CD4-positive, alpha-beta T cell treated with Interleukin-6 at 100 ng/mL for 8 hours (primary cell): ENCODE measurements around the gene PTPN7.
"Not testable (repeated sequence)": the region's sequence is repeated elsewhere in the genome, so short reads cannot be mapped to it uniquely, and the experiment has no call there.

Experiments used
- DNase-seq: peaks from one replicate; pipeline ENCODE4 v3.0.0-alpha.2; 2020; ENCODE audit warnings: mixed read lengths, low spot score

PTPN7 gene

DNA sequence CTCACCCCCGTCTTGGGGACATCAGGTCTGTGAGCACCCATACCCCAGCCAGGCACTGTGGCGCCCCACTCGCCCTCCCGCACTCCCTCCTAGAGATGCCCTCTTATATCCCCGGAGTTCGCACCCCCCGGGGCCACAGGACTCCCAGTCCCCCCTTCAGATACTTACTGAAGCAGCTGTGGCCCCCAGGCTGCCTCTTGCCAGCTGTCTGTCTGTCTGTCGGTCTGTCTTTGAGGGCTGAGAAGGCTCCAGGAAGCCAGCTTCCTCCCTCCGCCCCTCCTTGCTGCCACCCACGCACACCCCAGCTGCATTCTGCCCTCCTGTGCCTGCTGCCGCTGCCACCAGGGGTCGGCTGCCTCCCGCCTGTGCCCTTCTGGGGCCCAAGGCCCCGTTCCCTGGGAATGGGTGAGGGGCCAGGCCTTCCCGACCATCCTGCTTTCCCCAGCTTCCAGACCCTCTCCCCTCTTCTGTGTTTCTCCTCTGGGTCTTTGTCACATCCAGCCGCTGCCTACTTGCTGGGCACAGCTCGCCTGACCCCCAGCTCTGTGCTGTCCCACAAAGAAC, at the start of gene PTPN7:
PTPN7 (minus strand) TSS at position 226 of the 564 bp plus-strand sequence. CDS start 1,200 bp downstream, outside the sequence.
- DNase-seq: peak; percentile 85

- no peak for DNase-seq
Observed at GRCh38 chr1:202208351-202208857, 48.0 kb upstream of the PTPN7 start.

DNA sequence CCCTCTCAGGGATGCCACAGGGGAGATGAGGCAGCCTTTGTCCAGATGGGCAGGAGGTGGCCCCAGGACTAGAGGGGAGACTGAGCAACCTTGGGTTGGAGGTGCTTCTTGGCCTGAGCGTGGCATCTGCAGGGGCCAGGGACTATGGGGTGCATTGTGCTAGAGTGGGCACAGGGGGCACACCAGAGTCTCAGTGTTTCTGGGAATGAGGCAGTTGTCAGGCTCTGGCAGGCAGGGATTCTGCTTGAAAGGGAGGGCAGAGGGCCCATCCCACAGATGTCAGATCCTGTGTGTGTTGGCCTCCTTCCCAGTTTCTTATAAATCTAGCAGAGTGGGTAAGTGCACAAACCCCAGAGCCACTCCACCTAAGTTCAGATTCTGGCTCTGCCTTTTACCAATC, 46.9 kb upstream of the PTPN7 start:
- DNase-seq: no peak

DNA sequence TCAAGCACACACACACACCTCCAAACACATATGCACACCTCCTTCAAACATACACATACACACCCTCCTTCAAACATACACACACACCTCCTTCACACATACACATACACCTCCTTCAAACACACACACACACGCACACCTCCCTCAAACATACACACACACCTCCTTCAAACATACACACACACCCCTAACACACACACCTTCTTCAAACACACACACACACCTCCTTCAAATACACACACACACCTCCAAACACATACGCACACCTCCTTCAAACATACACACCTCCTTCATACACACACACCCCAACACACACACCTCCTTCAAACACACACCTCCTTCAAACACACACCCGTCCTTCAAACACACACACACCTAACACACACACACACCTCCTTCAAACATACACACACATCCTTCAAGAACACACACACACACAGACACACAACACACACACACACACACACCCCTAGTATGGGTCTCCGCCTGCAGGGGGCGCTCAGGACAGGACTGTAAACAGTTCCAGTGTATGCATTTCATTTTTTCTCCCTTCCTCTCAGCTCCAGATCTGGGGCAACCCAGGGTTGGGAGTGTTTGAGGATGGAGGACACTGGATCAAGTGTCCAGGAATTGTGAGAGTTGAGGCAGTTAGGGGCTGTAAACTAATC, 45.3 kb upstream of the PTPN7 start:
- DNase-seq: no peak

DNA sequence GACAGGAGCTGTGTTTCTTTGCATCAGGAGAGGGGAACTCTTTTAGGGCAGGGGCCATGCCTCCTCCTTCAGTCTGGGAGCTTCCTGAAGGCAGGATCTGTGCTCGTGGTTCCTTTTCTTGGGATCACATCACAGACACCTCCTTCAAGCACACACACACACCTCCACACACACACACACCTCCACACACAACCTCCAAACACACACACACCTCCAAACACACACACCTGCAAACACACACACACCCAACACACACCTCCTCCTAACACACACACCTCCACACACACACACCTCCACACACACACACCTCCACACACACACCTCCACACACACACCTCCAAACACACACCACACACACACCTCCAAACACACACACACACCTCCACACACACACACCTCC, 43.7 kb upstream of the PTPN7 start:
- no peak for DNase-seq

DNA sequence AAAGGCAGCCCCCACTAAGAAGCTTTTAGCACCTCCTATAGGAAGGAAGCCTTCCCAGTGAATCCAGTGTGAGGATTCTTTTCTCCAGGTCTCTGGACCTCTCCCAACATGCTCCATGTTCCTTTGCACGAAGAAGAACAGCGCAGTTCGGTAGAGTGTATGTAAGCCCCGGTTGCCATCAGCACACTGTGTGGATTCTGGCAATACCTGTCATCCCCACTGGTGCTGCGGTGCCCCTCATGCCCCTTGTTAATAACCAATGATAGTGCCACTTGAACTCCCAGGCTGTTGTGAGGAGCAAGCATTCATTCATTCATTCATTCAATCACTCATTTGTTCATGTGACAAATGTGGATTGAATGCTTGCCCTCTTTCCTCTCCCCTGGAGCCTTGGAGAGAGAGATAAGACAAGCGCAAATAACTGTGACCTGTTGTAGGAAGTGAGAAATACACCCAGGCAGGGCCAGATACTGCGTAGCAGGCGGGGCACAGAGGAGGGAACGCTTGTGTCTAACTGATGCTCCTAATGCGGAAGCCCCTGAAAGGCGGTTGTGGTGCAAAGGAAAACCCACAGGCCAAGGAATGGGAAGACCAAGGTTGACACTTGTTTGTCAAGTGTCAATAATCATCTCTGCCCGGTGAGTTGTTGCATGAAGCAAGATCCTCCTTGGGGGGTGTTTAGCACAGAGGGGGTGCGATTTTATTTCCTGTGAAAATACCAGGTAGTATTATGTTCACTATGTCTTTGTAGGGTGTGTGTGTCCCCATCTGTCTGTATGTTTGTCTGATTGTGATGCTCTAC, 43.0 kb upstream of the PTPN7 start:
- DNase-seq: no peak

GRCh38 chr1:202202500-202203168, 42.2 kb upstream of the PTPN7 start:
- DNase-seq: no peak

GRCh38 chr1:202201971-202202370, 41.6 kb upstream of the PTPN7 start:
- no peak for DNase-seq

DNA sequence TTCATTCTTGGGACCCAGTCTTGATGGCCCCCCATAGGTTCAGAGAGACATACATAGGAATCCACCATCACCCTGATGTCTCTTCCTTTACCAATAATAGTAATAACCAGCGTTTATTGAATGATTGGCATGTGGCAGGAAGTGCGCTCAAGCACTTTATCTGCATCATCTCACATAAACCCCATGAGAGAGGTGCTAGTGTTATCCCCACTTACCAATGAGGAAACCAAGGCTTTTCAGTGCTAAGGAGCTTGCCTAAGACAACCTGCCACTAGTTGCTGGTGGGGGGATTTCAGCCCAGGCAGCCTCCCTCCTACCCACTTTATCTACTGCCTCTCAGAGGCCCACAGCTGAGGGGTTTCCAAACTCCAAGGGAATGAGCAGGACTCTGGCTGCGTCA, 40.9 kb upstream of the PTPN7 start:
- no peak for DNase-seq

DNA sequence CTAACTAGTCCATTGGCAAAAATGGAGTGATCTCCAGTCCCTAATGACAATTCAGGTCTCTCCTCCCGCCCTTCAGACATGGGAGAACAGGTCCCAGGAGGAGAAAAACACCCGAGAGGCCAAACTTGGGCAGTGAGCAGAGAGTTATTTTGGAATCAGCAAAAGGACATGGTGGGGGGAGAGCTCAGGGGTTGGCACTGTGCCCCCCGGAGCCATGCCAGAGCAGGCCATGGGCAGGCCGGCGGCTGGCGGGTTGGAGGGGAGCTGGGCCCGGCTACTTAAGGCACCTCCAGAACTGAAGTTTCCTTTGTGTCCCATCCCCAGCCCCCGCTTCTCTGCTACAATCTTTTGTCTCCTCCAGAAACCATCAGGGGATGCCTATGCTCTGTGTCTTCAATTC, 40.3 kb upstream of the PTPN7 start:
- no peak for DNase-seq

- DNase-seq: no peak
Observed at GRCh38 chr1:202200112-202200548, 39.7 kb upstream of the PTPN7 start.

DNA sequence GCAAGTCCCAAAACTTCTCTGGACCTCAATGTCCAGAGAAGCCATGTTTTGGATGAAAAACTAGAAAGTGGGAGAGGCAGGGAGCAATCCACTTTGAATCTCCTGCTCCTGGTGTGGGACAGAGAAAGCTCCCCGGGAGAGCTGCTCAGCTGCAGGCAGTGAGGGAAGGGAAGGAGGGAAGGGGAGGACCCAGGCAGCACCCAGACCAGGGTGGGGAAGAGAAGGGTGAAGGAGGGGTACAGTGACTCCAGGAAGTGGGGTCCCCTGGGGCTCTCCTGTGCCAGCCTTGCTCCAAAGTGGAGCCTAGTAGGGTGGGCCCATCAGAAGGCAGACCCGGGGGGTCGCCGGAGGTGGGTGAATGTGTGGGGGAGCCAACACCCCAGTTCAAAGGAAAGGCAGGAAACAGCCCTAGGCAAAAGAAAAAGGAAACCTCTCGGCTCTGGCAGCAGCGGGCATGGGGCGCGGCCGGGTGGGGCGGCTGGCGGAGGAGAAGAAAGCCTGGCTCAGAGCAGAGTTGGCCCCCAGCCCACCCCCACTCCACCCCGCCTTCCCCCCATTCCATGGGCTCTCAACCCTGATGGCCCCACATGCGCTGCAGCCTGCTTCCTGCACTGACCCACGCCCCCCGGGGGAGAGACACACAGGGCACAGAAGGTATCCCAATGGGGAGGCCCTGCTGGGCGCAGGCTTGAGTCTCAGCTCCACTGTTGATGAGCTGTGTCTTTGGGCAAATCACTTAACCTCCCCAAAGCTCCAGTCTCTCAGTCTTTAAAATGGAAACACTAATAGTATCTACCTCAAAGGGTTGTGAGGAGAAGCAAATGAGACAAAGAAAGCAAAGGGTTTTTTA, 38.9 kb upstream of the PTPN7 start:
- DNase-seq: no peak

DNA sequence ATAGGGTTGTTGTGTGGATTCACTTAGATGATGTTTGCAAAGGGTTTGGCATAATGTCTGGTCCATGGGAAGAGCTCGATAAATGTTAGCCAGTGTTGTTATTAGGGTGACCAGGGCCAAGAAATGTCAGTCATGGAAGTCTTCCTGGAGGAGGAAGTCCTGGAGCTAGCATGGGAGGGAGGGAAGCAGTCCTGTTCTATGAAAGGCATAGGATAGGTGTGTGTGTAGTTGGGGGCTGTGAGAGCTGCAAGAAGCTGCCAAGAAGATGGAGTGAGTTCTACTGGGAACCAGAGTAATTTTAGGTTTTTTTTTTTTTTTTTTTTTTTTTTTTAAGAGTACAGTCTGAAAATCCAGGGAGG, 37.9 kb upstream of the PTPN7 start:
- DNase-seq: no peak

- DNase-seq: no peak
Observed at GRCh38 chr1:202197653-202198365, 37.4 kb upstream of the PTPN7 start.

DNA sequence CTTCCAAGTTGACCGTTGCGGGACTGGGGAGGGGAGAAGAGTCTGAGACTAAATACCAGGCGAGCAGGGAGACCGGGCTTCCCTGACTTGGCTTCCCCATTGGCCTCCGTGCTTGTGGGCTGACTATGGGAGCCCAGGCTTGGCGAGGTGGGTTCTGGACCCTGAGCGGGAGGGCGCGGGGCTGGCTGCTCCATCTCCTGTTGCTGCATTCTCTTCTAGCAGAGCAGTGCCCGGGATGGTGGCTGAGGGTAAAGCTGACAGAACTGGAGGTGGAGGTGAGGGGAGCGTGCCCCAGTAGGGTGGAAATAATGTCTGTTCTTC, 33.9 kb upstream of the PTPN7 start:
- DNase-seq: no peak

DNA sequence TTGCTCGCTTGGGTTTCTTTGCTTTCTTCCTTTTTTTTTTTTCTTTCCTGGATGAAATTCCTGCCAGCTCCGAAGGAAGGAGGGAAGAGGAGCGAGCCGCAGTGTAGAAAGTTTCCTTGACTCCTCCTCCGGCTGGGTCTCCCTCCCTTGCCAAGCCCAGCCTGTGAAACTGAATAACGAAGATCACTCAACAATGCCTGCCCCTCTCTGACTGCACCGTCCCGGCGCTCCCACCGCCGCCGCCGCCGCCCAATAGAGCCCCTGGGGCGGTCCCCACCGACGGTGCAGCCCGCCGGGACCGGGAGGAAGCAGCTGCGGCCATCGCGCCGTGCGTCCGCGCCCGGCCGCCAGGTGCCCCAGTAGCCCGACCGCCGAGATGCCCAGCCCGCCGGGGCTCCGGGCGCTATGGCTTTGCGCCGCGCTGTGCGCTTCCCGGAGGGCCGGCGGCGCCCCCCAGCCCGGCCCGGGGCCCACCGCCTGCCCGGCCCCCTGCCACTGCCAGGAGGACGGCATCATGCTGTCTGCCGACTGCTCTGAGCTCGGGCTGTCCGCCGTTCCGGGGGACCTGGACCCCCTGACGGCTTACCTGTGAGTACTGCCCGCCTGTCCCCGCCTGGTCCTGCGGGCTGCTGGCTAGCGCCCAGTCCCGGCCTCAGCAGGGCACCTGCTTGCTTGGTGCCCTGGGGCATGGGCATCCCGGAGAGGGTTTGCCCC, 33.4 kb upstream of the PTPN7 start, which contains the start of gene LGR6:
LGR6 (plus strand) TSS at position 186 of the 714 bp plus-strand sequence; CDS start at position 377, 191 bp downstream.
- no peak for DNase-seq

- DNase-seq: peak; percentile 41
Observed at GRCh38 chr1:202192770-202193613, 32.6 kb upstream of the PTPN7 start.

DNA sequence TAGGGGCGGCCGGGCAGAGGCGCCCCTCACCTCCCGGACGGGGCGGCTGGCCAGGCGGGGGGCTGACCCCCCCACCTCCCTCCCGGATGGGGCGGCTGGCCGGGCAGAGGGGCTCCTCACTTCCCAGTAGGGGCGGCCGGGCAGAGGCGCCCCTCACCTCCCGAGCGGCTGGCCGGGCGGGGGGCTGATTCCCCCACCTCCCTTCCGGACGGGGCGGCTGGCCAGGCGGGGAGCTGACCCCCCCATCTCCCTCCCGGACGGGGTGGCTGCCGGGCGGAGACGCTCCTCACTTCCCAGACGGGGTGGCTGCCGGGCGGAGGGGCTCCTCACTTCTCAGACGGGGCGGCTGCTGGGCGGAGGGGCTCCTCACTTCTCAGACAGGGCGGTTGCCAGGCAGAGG, 31.0 kb upstream of the PTPN7 start:
- DNase-seq: not testable (repeated sequence)
